H1 (cell line): ENCODE measurements around the gene MOCS3. TPM values are rescaled to one million over a fixed set of nuclear protein-coding genes. Genes with fewer than 3 reads are reported as not detected.

Source experiments
- CTCF ChIA-PET: fragments of 300-600 bp; sonication (Branson Sonifier 250); formaldehyde crosslinking; loops from one replicate; lab custom pipeline; 2021; ENCODE audit not compliant: partially characterized antibody; lab: Charles Lee
- POLR2A ChIA-PET: fragments of 300-600 bp; sonication (Branson Sonifier 250); formaldehyde crosslinking; loops from one replicate; lab custom pipeline; 2021; ENCODE audit warnings: inconsistent platforms; ENCODE audit not compliant: partially characterized antibody; lab: Charles Lee
- DNase-seq, 2 experiments: peaks; one replicate each; pipeline versions ENCODE4 v3.0.0 to v3.0.0-alpha.2; 2010 to 2022; ENCODE audit warnings: low spot score in 2 of 2, low read depth in 1 of 2, mixed read lengths in 1 of 2
- FAIRE-seq: peaks from 2 replicates; lab custom pipeline; 2011; peaks lifted over from hg19 to GRCh38; lab: Jason Lieb, UNC
- H2AFZ ChIP-seq: 2 replicates; pipeline ENCODE4 v1.8.1; 2012; ENCODE audit warnings: low read length, inconsistent platforms
- H2AK5ac ChIP-seq: 2 replicates; pipeline ENCODE4 v1.6.1; 2013; ENCODE audit warnings: low read depth, low read length
- H2BK120ac ChIP-seq: replicated peaks from 2 replicates; pipeline ENCODE3; 2013; ENCODE audit warnings: low read depth, low read length, inconsistent platforms
- H2BK12ac ChIP-seq: 2 replicates; pipeline ENCODE4 v1.6.1; 2013; ENCODE audit warnings: low read depth, low read length
- H2BK15ac ChIP-seq: 2 replicates; pipeline ENCODE4 v1.6.1; 2013; ENCODE audit warnings: low read length
- H2BK20ac ChIP-seq: 2 replicates; pipeline ENCODE4 v1.6.1; 2013; ENCODE audit warnings: low read length
- H2BK5ac ChIP-seq: 2 replicates; pipeline ENCODE4 v1.6.1; 2013; ENCODE audit warnings: low read depth, low read length
- H3K14ac ChIP-seq: 2 replicates; pipeline ENCODE4 v1.6.1; 2013; ENCODE audit warnings: inconsistent platforms; ENCODE audit not compliant: insufficient read length
- H3K18ac ChIP-seq: 2 replicates; pipeline ENCODE4 v1.6.1; 2013; ENCODE audit warnings: low read length; ENCODE audit errors: extremely low read depth
- H3K23ac ChIP-seq: 2 replicates; pipeline ENCODE4 v1.6.1; 2013; ENCODE audit warnings: inconsistent platforms; ENCODE audit not compliant: insufficient read length
- H3K23me2 ChIP-seq: 2 replicates; pipeline ENCODE4 v1.6.1; 2013; ENCODE audit warnings: low read depth, low read length
- H3K27ac ChIP-seq: 2 replicates; pipeline ENCODE4 v1.6.1; 2011; ENCODE audit warnings: low read depth, low read length, inconsistent platforms
- H3K27me3 ChIP-seq, 4 experiments: replicated peaks in 1 of 4; 1 replicate in 1 of 4; 2 replicates in 3 of 4; pipeline versions ENCODE4 v1.6.1 to v1.8.1; 2011 to 2013; ENCODE audit warnings: low read length in 3 of 4, mild to moderate bottlenecking in 3 of 4, inconsistent platforms in 2 of 4, mixed read lengths in 2 of 4, moderate library complexity in 1 of 4; ENCODE audit not compliant: control insufficient read depth in 3 of 4, insufficient read depth in 3 of 4; ENCODE audit errors: extremely low read depth in 1 of 4
- H3K36me3 ChIP-seq, 4 experiments: 2 replicates each; pipeline versions ENCODE4 v1.6.1 to v1.8.1; 2011 to 2013; ENCODE audit warnings: mild to moderate bottlenecking in 4 of 4, low read length in 3 of 4, moderate library complexity in 2 of 4, control low read depth in 1 of 4, inconsistent platforms in 1 of 4; ENCODE audit not compliant: insufficient read depth in 4 of 4, control insufficient read depth in 2 of 4
- H3K4ac ChIP-seq: replicated peaks from 2 replicates; pipeline ENCODE3; 2013; ENCODE audit warnings: low read length, low read depth, mixed read lengths, inconsistent platforms; ENCODE audit not compliant: insufficient read length
- H3K4me1 ChIP-seq, 4 experiments: replicated peaks in 1 of 4; 1 replicate in 1 of 4; 2 replicates in 3 of 4; pipeline versions ENCODE4 v1.6.1 to v1.8.1; 2011 to 2013; ENCODE audit warnings: low read length in 3 of 4, inconsistent platforms in 2 of 4, mixed read lengths in 1 of 4; ENCODE audit not compliant: insufficient read depth in 4 of 4, control insufficient read depth in 3 of 4
- H3K4me2 ChIP-seq, 2 experiments: 2 replicates each; pipeline versions ENCODE4 v1.6.1 to v1.8.1; 2011 to 2013; ENCODE audit warnings: low read depth in 2 of 2, low read length in 2 of 2, control low read depth in 1 of 2, inconsistent platforms in 1 of 2, mild to moderate bottlenecking in 1 of 2; ENCODE audit not compliant: insufficient read depth in 1 of 2
- H3K4me3 ChIP-seq, 4 experiments: fragments of 200-600, 300-600 bp in 1 of 4; sonication (generic), shearing (Covaris generic), sonication (Bioruptor Twin) in 1 of 4; 2 replicates each; pipeline versions ENCODE4 v1.5.1 to v1.8.1; 2011 to 2016; ENCODE audit warnings: low read length in 4 of 4, low read depth in 3 of 4, control low read depth in 2 of 4, inconsistent platforms in 2 of 4, mild to moderate bottlenecking in 2 of 4, mixed read lengths in 1 of 4, moderate library complexity in 1 of 4; ENCODE audit not compliant: insufficient read depth in 2 of 4; ENCODE audit errors: extremely low read depth in 1 of 4
- H3K56ac ChIP-seq: replicated peaks from 2 replicates; pipeline ENCODE3; 2013; ENCODE audit warnings: low read depth, mild to moderate bottlenecking, mixed read lengths, low read length, inconsistent platforms; ENCODE audit not compliant: insufficient read length
- H3K79me1 ChIP-seq: 2 replicates; pipeline ENCODE4 v1.6.1; 2013; ENCODE audit warnings: low read depth, low read length, control low read depth
- H3K79me2 ChIP-seq, 2 experiments: 2 replicates each; pipeline versions ENCODE4 v1.6.1 to v1.8.1; 2012 to 2013; ENCODE audit warnings: low read length in 2 of 2, mild to moderate bottlenecking in 2 of 2, inconsistent platforms in 1 of 2; ENCODE audit not compliant: insufficient read depth in 2 of 2, control insufficient read depth in 1 of 2
- H3K9ac ChIP-seq, 4 experiments: replicated peaks in 1 of 4; 1 replicate in 1 of 4; 2 replicates in 3 of 4; pipeline versions ENCODE4 v1.6.1 to v1.8.1; 2011 to 2013; ENCODE audit warnings: low read depth in 3 of 4, low read length in 3 of 4, control low read depth in 2 of 4, mild to moderate bottlenecking in 2 of 4, moderate library complexity in 2 of 4, inconsistent platforms in 1 of 4; ENCODE audit errors: extremely low read depth in 1 of 4
- H3K9me3 ChIP-seq, 2 experiments: 2 replicates each; pipeline versions ENCODE4 v1.6.1 to v1.8.1; 2012 to 2013; ENCODE audit warnings: mild to moderate bottlenecking in 2 of 2, moderate library complexity in 2 of 2, control low read depth in 1 of 2, inconsistent platforms in 1 of 2, low read depth in 1 of 2, low read length in 1 of 2, mixed read lengths in 1 of 2; ENCODE audit not compliant: insufficient read depth in 2 of 2
- H4K20me1 ChIP-seq, 2 experiments: replicated peaks in 1 of 2; 2 replicates each; pipeline versions ENCODE3 to v1.8.1; 2011 to 2013; ENCODE audit warnings: inconsistent platforms in 2 of 2, low read length in 2 of 2, mild to moderate bottlenecking in 1 of 2; ENCODE audit not compliant: insufficient read depth in 2 of 2, control insufficient read depth in 1 of 2
- H4K5ac ChIP-seq: 2 replicates; pipeline ENCODE4 v1.6.1; 2013; ENCODE audit warnings: low read length, low read depth, mixed read lengths, inconsistent platforms; ENCODE audit not compliant: insufficient read length
- H4K8ac ChIP-seq: 2 replicates; pipeline ENCODE4 v1.8.0; 2013; ENCODE audit warnings: mild to moderate bottlenecking, moderate library complexity, low read length, inconsistent platforms; ENCODE audit not compliant: insufficient read depth; ENCODE audit errors: extremely low read depth
- H4K91ac ChIP-seq: replicated peaks from 2 replicates; pipeline ENCODE3; 2013; ENCODE audit warnings: low read length, mixed read lengths, inconsistent platforms; ENCODE audit not compliant: insufficient read length
- BCL11A ChIP-seq, 2 experiments: IDR thresholded peaks; one replicate each; pipeline ENCODE4 v1.6.1; 2011; ENCODE audit warnings: low read depth in 2 of 2, low read length in 2 of 2, mild to moderate bottlenecking in 2 of 2
- CBX5 ChIP-seq: fragments of 300-800, 300-1000 bp; sonication (generic); IDR thresholded peaks from 2 replicates; pipeline ENCODE4 v1.7.1; 2016; ENCODE audit warnings: antibody characterized with exemption, low read length, low read depth
- CBX8 ChIP-seq: fragments of 300-800, 300-1000 bp; sonication (generic); IDR thresholded peaks from 2 replicates; pipeline ENCODE4 v1.7.1; 2016; ENCODE audit warnings: low read depth, low read length, borderline replicate concordance
- JUN ChIP-seq: IDR thresholded peaks from 2 replicates; pipeline ENCODE4 v1.6.1; 2011; ENCODE audit warnings: low read depth, mild to moderate bottlenecking, improper control_type of control experiment, low read length
- KDM5A ChIP-seq: fragments of 200-600 bp; IDR thresholded peaks from 2 replicates; pipeline ENCODE4 v1.7.1; 2012; ENCODE audit warnings: mild to moderate bottlenecking, low read length, inconsistent platforms, mixed read lengths
- NANOG ChIP-seq: IDR thresholded peaks from 2 replicates; pipeline ENCODE4 v1.6.1; 2011; ENCODE audit warnings: low read length, low read depth, mild to moderate bottlenecking, inconsistent platforms; ENCODE audit not compliant: insufficient read depth, poor library complexity, severe bottlenecking
- NRF1 ChIP-seq: IDR thresholded peaks from 2 replicates; pipeline ENCODE4 v1.6.1; 2011; ENCODE audit warnings: mild to moderate bottlenecking, low read depth, low read length, improper control_type of control experiment
- RAD21 ChIP-seq, 2 experiments: IDR thresholded peaks in 1 of 2; conservative IDR thresholded peaks in 1 of 2; 2 replicates each; pipeline ENCODE4 v1.6.1; 2011; ENCODE audit warnings: low read depth in 2 of 2, low read length in 2 of 2, improper control_type of control experiment in 1 of 2, inconsistent platforms in 1 of 2, mild to moderate bottlenecking in 1 of 2, moderate library complexity in 1 of 2
- RNF2 ChIP-seq: fragments of 200-900, 300-1000 bp; sonication (generic); IDR thresholded peaks from 2 replicates; pipeline ENCODE4 v1.7.1; 2016; ENCODE audit warnings: borderline replicate concordance, low read depth, mild to moderate bottlenecking, antibody characterized with exemption, low read length; ENCODE audit not compliant: poor library complexity, severe bottlenecking; ENCODE audit errors: missing control alignments
- SP1 ChIP-seq: IDR thresholded peaks from 2 replicates; pipeline ENCODE4 v1.6.1; 2011; ENCODE audit warnings: low read depth, low read length
- TAF1 ChIP-seq: IDR thresholded peaks from 2 replicates; pipeline ENCODE4 v1.6.1; 2011; ENCODE audit warnings: mild to moderate bottlenecking, low read depth, low read length
- WGBS, 2 experiments: shearing (Covaris generic) in 1 of 2; methylation state at CpG; one replicate each; pipeline versions ENCODE4 v1.1.6 to v1.1.7; 2013 to 2015; ENCODE audit warnings: low lambda C conversion rate in 2 of 2, mixed read lengths in 2 of 2, inconsistent platforms in 1 of 2, low coverage in 1 of 2, missing lambda C conversion rate in 1 of 2; ENCODE audit not compliant: insufficient replicate concordance in 2 of 2, insufficient coverage in 1 of 2, insufficient read length in 1 of 2; ENCODE audit errors: extremely low coverage in 1 of 2, missing lambda C conversion rate in 1 of 2; 5-methylcytosine and 5-hydroxymethylcytosine counted together
- polyA plus RNA-seq, 7 experiments: library from polyadenylated mRNA; depleted of rRNA in 3 of 7; stranded (reverse) in 5 of 7; unstranded in 2 of 7; fragments of >200 nt in 5 of 7; fragments of 200-250 nt in 2 of 7; gene quantifications; 1 replicate in 5 of 7; 2 replicates in 1 of 7; 4 replicates in 1 of 7; pipeline versions ENCODE4 v1.2.1 to v1.2.3, GENCODE V29; 2011 to 2013; ENCODE audit warnings: missing spikeins in 2 of 7, mixed read lengths in 2 of 7
- total RNA-seq: library from RNA; stranded (reverse); fragmentation: NEBNext Ultra II Directional; extraction: Animal tissue kit (Norgen Biotek cat#: 25700); gene quantifications from 2 replicates; pipeline ENCODE4 v1.2.1, GENCODE V29; 2021
- TF ChIP-seq, protein P1 (sequence below): IDR thresholded peaks from 2 replicates; pipeline ENCODE4 v1.6.1; 2012; ENCODE audit warnings: inconsistent platforms

The MOCS3 gene
- total and polyA plus RNA-seq, 2 of the 8 experiments (the other 6 are each of a cell fraction or from before 2014, with no cell fraction given), result 6.2 to 6.3 TPM

DNA sequence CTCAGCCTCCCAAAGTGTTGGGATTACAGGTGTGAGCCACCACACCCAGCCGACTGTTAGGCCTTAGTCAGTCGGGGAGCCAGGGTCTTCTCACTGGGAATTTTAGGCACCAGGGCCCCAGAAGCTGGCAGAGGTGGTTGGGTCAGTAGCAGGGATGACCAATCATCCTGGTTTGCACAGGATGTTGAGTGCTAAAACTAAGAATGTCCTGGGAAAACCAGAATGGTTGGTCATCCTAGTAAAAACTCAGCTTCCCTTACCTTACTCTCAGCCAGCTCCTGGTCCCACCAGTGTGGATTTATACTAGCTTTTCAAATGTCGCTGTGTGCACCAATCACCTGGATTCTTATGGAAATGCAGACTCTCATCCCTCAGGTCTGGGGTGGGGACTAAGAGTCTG, 32.5 kb downstream of the MOCS3 start:
- no peak for FAIRE-seq
- Histone ChIP-seq H2AFZ (no peak overlapping the region), H2BK120ac (no peak overlapping the region), H3K18ac (0 out of 2 replicates have a peak overlapping the region, but pooled peaks have one; percentile 49), H3K27me3 (no peaks in the 10 kb centered on the region; a peak in 1 of 7 replicates), H2BK12ac (peak overlapping the region; percentile 42; the same call in 1 of the 2 replicates), H2BK15ac (no peak overlapping the region), H3K79me1 (no peaks in the 10 kb centered on the region), H3K79me2 (no peaks in the 10 kb centered on the region), H3K14ac (no peak overlapping the region), H4K5ac (no peak overlapping the region), H3K4ac (no peak overlapping the region), H3K9ac (no peak overlapping the region), H2BK20ac (peak overlapping the region; percentile 0; the same call in 1 of the 2 replicates), H2AK5ac (no peak overlapping the region), H3K27ac (no peak overlapping the region), H3K36me3 (no peaks in the 10 kb centered on the region), H3K4me2 (no peak overlapping the region), H3K4me3 (no peak overlapping the region), H3K23me2 (no peaks in the 10 kb centered on the region), H4K91ac (no peak overlapping the region), H3K56ac (no peak overlapping the region), H4K8ac (no peak overlapping the region), H3K23ac (no peak overlapping the region), H2BK5ac (no peak overlapping the region), H4K20me1 (no peaks in the 10 kb centered on the region), H3K4me1 (peaks cover 3 to 19% (median 8%) of the 10 kb centered on the region in 4 experiments; a peak in 6 of 7 replicates), H3K9me3 (no peaks in the 10 kb centered on the region)
- DNase-seq, result no peak
- ChIA-PET CTCF (interaction anchor here (0.6 to 14.3 kb wide), 14 partner anchors 10 to 1159 kb away, joined by 3 to 245 read pairs (median 4); no protein-coding TSS in a partner anchor), POLR2A (interaction anchor here (1.2 to 3.4 kb wide), 6 partner anchors 10 to 332 kb away, joined by 3 to 30 read pairs (median 6); partner anchors contain the start of genes DPM1 and MOCS3)
- no peak for TF ChIP-seq NRF1
- TF ChIP-seq RNF2, result no peak
- TF ChIP-seq TAF1, result no peak
- TF ChIP-seq, protein P1, sequence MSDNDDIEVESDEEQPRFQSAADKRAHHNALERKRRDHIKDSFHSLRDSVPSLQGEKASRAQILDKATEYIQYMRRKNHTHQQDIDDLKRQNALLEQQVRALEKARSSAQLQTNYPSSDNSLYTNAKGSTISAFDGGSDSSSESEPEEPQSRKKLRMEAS, result no peak
- TF ChIP-seq SP1, result no peak
- TF ChIP-seq CBX8, result no peak
- TF ChIP-seq RAD21 (IDR thresholded peaks at IDR 0.05 in 1 of 2, conservative IDR thresholded peaks at IDR 0.05 in 1 of 2; ENCODE audit: low read depth in 2 of 2, low read length in 2 of 2), result no peak
- no peak for TF ChIP-seq CBX5
- no peak for TF ChIP-seq KDM5A
- no peak for TF ChIP-seq JUN
- TF ChIP-seq NANOG, result no peak
- no peak for TF ChIP-seq BCL11A (IDR thresholded peaks at IDR 0.05; ENCODE audit: low read depth in 2 of 2, low read length in 2 of 2)
- WGBS, 2 experiments, result 39% methylated on average over 3 of the region's 3 CpGs; no CpG with 5 or more reads in 1 of the 2 experiments
